ENCODE data around the gene PLCB1. TPM values are rescaled to one million over a fixed set of nuclear protein-coding genes. Genes with fewer than 3 reads are reported as not detected.

PLCB1 gene
- total and polyA plus RNA-seq, 2 of the 4 experiments (the other 2 are of a cell fraction) = 5.6 to 16.1 TPM

- H3K79me1 ChIP-seq (ENCODE audit: low read depth in 1 of 2, low read length in 2 of 2) = no peaks in the 10 kb centered on the region; a peak in 1 of 4 replicates
- no peak overlapping the region for H3K14ac ChIP-seq (replicated peaks; ENCODE audit: low read depth, low read length)
- no peak overlapping the region for H3K56ac ChIP-seq (ENCODE audit: extremely low read depth, insufficient read depth, low read length)
- no peaks in the 10 kb centered on the region for H3K9me3 ChIP-seq (ENCODE audit: control insufficient read depth, insufficient read depth, low read length)
- WGBS, 2 experiments (ENCODE audit: extremely low coverage in 2 of 2, insufficient read length in 1 of 2) = no CpG with 5 or more reads among the region's 5 CpGs
- H3K18ac ChIP-seq (ENCODE audit: low read depth, low read length) = no peak overlapping the region
- no peaks in the 10 kb centered on the region for H3K4me1 ChIP-seq (ENCODE audit: control insufficient read depth, insufficient read depth, low read length)
- no peaks in the 10 kb centered on the region for H3K27me3 ChIP-seq (ENCODE audit: control insufficient read depth, insufficient read depth, low read length)
- H4K20me1 ChIP-seq (ENCODE audit: insufficient read depth, low read length) = peaks cover 4% of the 10 kb centered on the region
- no peak overlapping the region for H4K91ac ChIP-seq (ENCODE audit: insufficient read depth, low read depth, low read length)
- no peaks in the 10 kb centered on the region for H3K36me3 ChIP-seq (ENCODE audit: control insufficient read depth, insufficient read depth, low read length)
- no TSS peak for BruUV-seq (replicated peaks)
- TF ChIP-seq BHLHE40 (IDR thresholded peaks at IDR 0.05; ENCODE audit: low read depth, low read length) = no peak
- no peak for TF ChIP-seq FOS (IDR thresholded peaks at IDR 0.05; ENCODE audit: low read depth, low read length)
- no peak for TF ChIP-seq NFE2L2 (IDR thresholded peaks at IDR 0.05; ENCODE audit: low read depth, low read length)
- no peak for TF ChIP-seq MAZ (IDR thresholded peaks at IDR 0.05; ENCODE audit: borderline replicate concordance, low read depth, low read length)
- TF ChIP-seq, protein P1, sequence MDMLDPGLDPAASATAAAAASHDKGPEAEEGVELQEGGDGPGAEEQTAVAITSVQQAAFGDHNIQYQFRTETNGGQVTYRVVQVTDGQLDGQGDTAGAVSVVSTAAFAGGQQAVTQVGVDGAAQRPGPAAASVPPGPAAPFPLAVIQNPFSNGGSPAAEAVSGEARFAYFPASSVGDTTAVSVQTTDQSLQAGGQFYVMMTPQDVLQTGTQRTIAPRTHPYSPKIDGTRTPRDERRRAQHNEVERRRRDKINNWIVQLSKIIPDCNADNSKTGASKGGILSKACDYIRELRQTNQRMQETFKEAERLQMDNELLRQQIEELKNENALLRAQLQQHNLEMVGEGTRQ (IDR thresholded peaks at IDR 0.05; ENCODE audit: low read depth, low read length) = no peak
- no peak overlapping the region for H4K5ac ChIP-seq (ENCODE audit: low read depth, low read length)
- no peak overlapping the region for H3K4me3 ChIP-seq (ENCODE audit: insufficient read depth, low read depth, low read length)
- H3K9me1 ChIP-seq (ENCODE audit: insufficient read depth, low read length) = 0 out of 2 replicates have a peak, but pooled peaks cover 3% of the 10 kb centered on the region
- no peak overlapping the region for H3K27ac ChIP-seq (ENCODE audit: insufficient read depth, low read length)
- no peak overlapping the region for H2AK5ac ChIP-seq (ENCODE audit: low read depth, low read length)
- DNase-seq = no peak
- H3K4ac ChIP-seq (ENCODE audit: low read depth, low read length) = no peak overlapping the region
- H2AFZ ChIP-seq (replicated peaks; ENCODE audit: low read length, poor library complexity) = no peak overlapping the region
- no peak overlapping the region for H3K23ac ChIP-seq (ENCODE audit: low read depth, low read length)
- no peak overlapping the region for H3K9ac ChIP-seq (ENCODE audit: low read depth, low read length)
- POLR2A ChIA-PET (ENCODE audit: unreplicated experiment) = no interaction called here
- no peak overlapping the region for H4K8ac ChIP-seq (ENCODE audit: low read depth in 2 of 2, low read length in 2 of 2)
- no peak overlapping the region for H2BK5ac ChIP-seq (ENCODE audit: low read depth, low read length, poor library complexity, severe bottlenecking)
- H2BK20ac ChIP-seq (ENCODE audit: low read depth, low read length) = no peak overlapping the region
- CTCF ChIA-PET = interaction anchor here (1.2 to 1.4 kb wide), 2 partner anchors 13 to 348 kb away, joined by 4 read pairs; no protein-coding TSS in a partner anchor
- intact Hi-C loops (cut with micrococcal nuclease) = loop anchor here (1.0 kb wide), 1 partner anchor 57 kb away; no protein-coding TSS in a partner anchor
- no peak overlapping the region for H2AK9ac ChIP-seq (replicated peaks; ENCODE audit: low read depth, low read length, poor library complexity)
- H2BK15ac ChIP-seq (ENCODE audit: low read depth, low read length) = no peak overlapping the region
- in situ Hi-C loops (cut with MboI; ENCODE audit: low sequenced_read_pairs) = no loop called here
- ATAC-seq (ENCODE audit: low read depth) = no peak
- H2BK120ac ChIP-seq (ENCODE audit: low read depth, low read length) = no peak overlapping the region
- dilution Hi-C loops (cut with HindIII; ENCODE audit: low sequenced_read_pairs, unreplicated experiment) = no loop called here
- no peak overlapping the region for H3K4me2 ChIP-seq (ENCODE audit: low read depth, low read length)
These were observed 240.8 kb downstream of the PLCB1 start for GRCh38 chr20:8372824-8373380.
